SK-N-MC (cell line): ENCODE results near the gene KIRREL2.
"Not testable (repeated sequence)": the region's sequence is repeated elsewhere in the genome, so short reads cannot be mapped to it uniquely, and the experiment has no call there.

Experiments used
- EZH2 ChIP-seq: fragments of 200-600 bp; sonication (generic); IDR thresholded peaks from one replicate; pipeline ENCODE4 v1.6.1; 2017; ENCODE audit warnings: antibody characterized with exemption
- FOXP2 ChIP-seq: optimal IDR thresholded peaks from 2 replicates; pipeline ENCODE3; 2011; ENCODE audit warnings: mild to moderate bottlenecking, moderate library complexity; ENCODE audit not compliant: insufficient read depth; ENCODE audit errors: extremely low read length, control extremely low read depth
- POLR2AphosphoS5 ChIP-seq: IDR thresholded peaks from 2 replicates; pipeline ENCODE4 v1.6.1; 2012; ENCODE audit warnings: mild to moderate bottlenecking, low read depth, low read length, borderline replicate concordance

GRCh38 chr19:35836096-35836495, 20.6 kb upstream of the KIRREL2 start:
- not testable (repeated sequence) for TF ChIP-seq POLR2AphosphoS5, EZH2, FOXP2
